Breast epithelium (tissue), 4 donors: ENCODE measurements around the gene LAMC2. TPM values are rescaled to one million over a fixed set of nuclear protein-coding genes. Genes with fewer than 3 reads are reported as not detected.

Experiments
- DNase-seq, 2 donors: peaks; one replicate each; pipeline ENCODE4 v3.0.0-alpha.2; 2019; ENCODE audit warnings: low spot score in 2 of 2
- H3K27ac ChIP-seq, 2 donors: fragments of 200-600 bp; sonication (generic) in 1 of 2; one replicate each; pipeline ENCODE4 v1.5.1; 2016 to 2019; ENCODE audit warnings: mild to moderate bottlenecking in 1 of 2
- H3K27me3 ChIP-seq, 2 donors: fragments of 200-600 bp; sonication (generic) in 1 of 2; one replicate each; pipeline versions ENCODE4 v1.5.1 to v1.6.0; 2017 to 2019; ENCODE audit warnings: control low read depth in 1 of 2, mild to moderate bottlenecking in 1 of 2
- H3K36me3 ChIP-seq: fragments of 200-600 bp; one replicate; pipeline ENCODE4 v1.5.1; 2019
- H3K4me1 ChIP-seq, 2 donors: fragments of 200-600 bp; sonication (generic); one replicate each; pipeline ENCODE4 v1.5.1; 2016 to 2019; ENCODE audit warnings: control low read depth in 1 of 2
- H3K4me3 ChIP-seq, 3 donors: fragments of 200-600 bp; sonication (generic); 1 replicate in 2 of 3; 2 replicates in 1 of 3; pipeline ENCODE4 v1.5.1; 2016 to 2019; ENCODE audit warnings: mild to moderate bottlenecking in 3 of 3, moderate library complexity in 2 of 3
- H3K9me3 ChIP-seq, 2 donors: fragments of 200-600 bp; sonication (generic) in 1 of 2; one replicate each; pipeline ENCODE4 v1.5.1; 2016 to 2019; ENCODE audit warnings: control low read depth in 1 of 2
- POLR2A ChIP-seq: fragments of 450-650 bp; IDR thresholded peaks from one replicate; pipeline ENCODE4 v1.6.1; 2016; ENCODE audit warnings: antibody characterized with exemption, mild to moderate bottlenecking, moderate library complexity
- POLR2AphosphoS5 ChIP-seq, 3 donors: sonication (generic); formaldehyde crosslinking; IDR thresholded peaks; one replicate each; pipeline ENCODE4 v1.6.1; 2017; ENCODE audit warnings: antibody characterized with exemption in 3 of 3
- intact Hi-C: fragments of 100-400 bp; cut with DNase I; formaldehyde crosslinking; loops from one replicate; pipeline ENCODE4 v1.15.1; 2023; ENCODE audit warnings: low total_unique reads
- total RNA-seq, 3 donors: library from RNA; depleted of rRNA; stranded (reverse); fragments of >200 nt; gene quantifications; one replicate each; pipeline ENCODE4 v1.1.0, GENCODE V29; 2016
- TF ChIP-seq, protein P1 (sequence below), 3 donors: fragments of 450-650 bp; IDR thresholded peaks; one replicate each; pipeline ENCODE4 v1.5.1; 2016 to 2017; ENCODE audit warnings: antibody characterized with exemption in 3 of 3, mild to moderate bottlenecking in 3 of 3, moderate library complexity in 3 of 3

LAMC2 gene
- total RNA-seq, 3 donors from 2014 or later = 3.0 to 20.3 (median 16.4) TPM

DNA sequence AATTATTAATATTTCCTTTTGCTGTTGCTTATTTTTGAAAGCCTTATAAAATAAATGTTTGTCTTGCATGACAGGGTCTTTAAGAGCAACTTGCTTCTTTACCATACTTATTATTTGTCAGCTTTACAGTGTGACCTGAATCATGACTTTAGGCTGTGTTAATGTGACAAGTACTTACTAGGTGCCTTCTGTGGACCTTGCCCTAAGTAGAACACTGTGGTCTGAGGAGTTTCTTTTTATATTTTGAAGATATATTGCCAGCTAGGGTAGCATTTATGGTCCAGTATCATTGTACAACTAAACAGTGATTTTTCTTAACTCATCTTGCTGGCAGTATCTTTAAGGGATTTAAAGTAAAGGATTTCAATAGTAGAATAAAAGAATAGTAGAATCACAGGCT, 45.4 kb upstream of the LAMC2 start:
- Histone ChIP-seq H3K4me3 (no peak overlapping the region), H3K27me3 (no peaks in the 10 kb centered on the region), H3K9me3 (no peaks in the 10 kb centered on the region), H3K36me3 (no peaks in the 10 kb centered on the region), H3K27ac (peak overlapping the region; percentile 2 to 51), H3K4me1 (peaks cover 0 to 8% of the 10 kb centered on the region in 2 donors)
- TF ChIP-seq, protein P1, sequence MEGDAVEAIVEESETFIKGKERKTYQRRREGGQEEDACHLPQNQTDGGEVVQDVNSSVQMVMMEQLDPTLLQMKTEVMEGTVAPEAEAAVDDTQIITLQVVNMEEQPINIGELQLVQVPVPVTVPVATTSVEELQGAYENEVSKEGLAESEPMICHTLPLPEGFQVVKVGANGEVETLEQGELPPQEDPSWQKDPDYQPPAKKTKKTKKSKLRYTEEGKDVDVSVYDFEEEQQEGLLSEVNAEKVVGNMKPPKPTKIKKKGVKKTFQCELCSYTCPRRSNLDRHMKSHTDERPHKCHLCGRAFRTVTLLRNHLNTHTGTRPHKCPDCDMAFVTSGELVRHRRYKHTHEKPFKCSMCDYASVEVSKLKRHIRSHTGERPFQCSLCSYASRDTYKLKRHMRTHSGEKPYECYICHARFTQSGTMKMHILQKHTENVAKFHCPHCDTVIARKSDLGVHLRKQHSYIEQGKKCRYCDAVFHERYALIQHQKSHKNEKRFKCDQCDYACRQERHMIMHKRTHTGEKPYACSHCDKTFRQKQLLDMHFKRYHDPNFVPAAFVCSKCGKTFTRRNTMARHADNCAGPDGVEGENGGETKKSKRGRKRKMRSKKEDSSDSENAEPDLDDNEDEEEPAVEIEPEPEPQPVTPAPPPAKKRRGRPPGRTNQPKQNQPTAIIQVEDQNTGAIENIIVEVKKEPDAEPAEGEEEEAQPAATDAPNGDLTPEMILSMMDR (IDR thresholded peaks at IDR 0.05) = no peak
- TF ChIP-seq POLR2AphosphoS5 (IDR thresholded peaks at IDR 0.05) (no peak), POLR2A (no peak)
- DNase-seq = no peak
- intact Hi-C loops = loop anchor here (10.0 kb wide), 1 partner anchor 584 kb away; no protein-coding TSS in a partner anchor

DNA sequence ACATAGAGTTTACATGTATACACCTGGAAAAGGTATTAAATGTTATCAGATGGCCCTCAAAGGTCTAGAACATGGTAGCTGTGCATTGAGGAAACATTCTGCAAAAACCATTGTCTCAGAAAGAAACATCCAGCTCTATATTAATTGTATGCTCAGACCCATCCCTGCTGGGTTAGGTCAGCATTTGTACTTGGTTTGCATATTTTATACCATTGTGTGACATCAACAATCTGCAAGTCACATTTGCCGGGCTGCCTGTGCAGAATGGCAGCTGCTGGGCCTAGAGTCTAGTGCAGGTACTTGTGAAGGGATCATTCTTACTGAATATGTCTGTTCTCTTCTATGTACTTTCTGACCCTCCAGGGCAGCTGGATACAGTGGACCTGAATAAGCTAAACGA, 43.9 kb upstream of the LAMC2 start:
- Histone ChIP-seq H3K4me3 (no peak overlapping the region), H3K4me1 (peaks cover 0 to 8% of the 10 kb centered on the region in 2 donors), H3K27ac (peak overlapping the region in 1 of 2 donors; percentile 10), H3K36me3 (no peaks in the 10 kb centered on the region), H3K9me3 (no peaks in the 10 kb centered on the region), H3K27me3 (no peaks in the 10 kb centered on the region)
- intact Hi-C loops = loop anchor here (10.0 kb wide), 1 partner anchor 583 kb away; no protein-coding TSS in a partner anchor
- DNase-seq = no peak
- TF ChIP-seq POLR2A = no peak
- TF ChIP-seq, protein P1 (IDR thresholded peaks at IDR 0.05) = no peak

DNA sequence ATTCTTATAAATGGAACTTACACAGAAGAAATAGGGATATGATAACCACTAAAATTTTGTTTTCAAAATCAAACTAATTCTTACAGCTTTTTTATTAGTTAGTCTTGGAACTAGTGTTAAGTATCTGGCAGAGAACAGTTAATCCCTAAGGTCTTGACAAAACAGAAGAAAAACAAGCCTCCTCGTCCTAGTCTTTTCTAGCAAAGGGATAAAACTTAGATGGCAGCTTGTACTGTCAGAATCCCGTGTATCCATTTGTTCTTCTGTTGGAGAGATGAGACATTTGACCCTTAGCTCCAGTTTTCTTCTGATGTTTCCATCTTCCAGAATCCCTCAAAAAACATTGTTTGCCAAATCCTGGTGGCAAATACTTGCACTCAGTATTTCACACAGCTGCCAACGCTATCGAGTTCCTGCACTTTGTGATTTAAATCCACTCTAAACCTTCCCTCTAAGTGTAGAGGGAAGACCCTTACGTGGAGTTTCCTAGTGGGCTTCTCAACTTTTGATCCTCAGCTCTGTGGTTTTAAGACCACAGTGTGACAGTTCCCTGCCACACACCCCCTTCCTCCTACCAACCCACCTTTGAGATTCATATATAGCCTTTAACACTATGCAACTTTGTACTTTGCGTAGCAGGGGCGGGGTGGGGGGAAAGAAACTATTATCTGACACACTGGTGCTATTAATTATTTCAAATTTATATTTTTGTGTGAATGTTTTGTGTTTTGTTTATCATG, 42.3 kb upstream of the LAMC2 start:
- peaks cover 0 to under 1% of the 10 kb centered on the region in 2 donors for H3K4me1 ChIP-seq
- no peak for DNase-seq
- H3K27me3 ChIP-seq = no peaks in the 10 kb centered on the region
- H3K36me3 ChIP-seq = no peaks in the 10 kb centered on the region
- H3K27ac ChIP-seq = no peak overlapping the region
- no peak overlapping the region for H3K4me3 ChIP-seq
- TF ChIP-seq POLR2AphosphoS5 (IDR thresholded peaks at IDR 0.05) = no peak
- TF ChIP-seq POLR2A = no peak
- TF ChIP-seq, protein P1 (IDR thresholded peaks at IDR 0.05) = no peak
- intact Hi-C loops = loop anchor here (10.0 kb wide), 1 partner anchor 581 kb away; no protein-coding TSS in a partner anchor
- H3K9me3 ChIP-seq = no peaks in the 10 kb centered on the region

DNA sequence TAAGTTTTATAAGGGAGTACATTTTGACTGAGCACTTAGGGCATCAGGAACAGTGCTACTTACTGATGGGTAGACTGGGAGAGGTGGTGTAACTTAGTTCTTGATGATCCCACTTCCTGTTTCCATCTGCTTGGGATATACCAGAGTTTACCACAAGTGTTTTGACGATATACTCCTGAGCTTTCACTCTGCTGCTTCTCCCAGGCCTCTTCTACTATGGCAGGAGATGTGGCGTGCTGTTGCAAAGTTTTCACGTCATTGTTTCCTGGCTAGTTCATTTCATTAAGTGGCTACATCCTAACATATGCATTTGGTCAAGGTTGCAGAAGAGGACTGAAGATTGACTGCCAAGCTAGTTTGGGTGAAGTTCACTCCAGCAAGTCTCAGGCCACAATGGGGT, 41.3 kb upstream of the LAMC2 start:
- Histone ChIP-seq H3K4me1 (no peaks in the 10 kb centered on the region), H3K36me3 (no peaks in the 10 kb centered on the region), H3K27ac (peak overlapping the region in 1 of 2 donors; percentile 16), H3K27me3 (no peaks in the 10 kb centered on the region), H3K9me3 (no peaks in the 10 kb centered on the region), H3K4me3 (no peak overlapping the region)
- intact Hi-C loops = loop anchor here (10.0 kb wide), 1 partner anchor 580 kb away; no protein-coding TSS in a partner anchor
- DNase-seq = no peak
- TF ChIP-seq POLR2A (no peak), POLR2AphosphoS5 (IDR thresholded peaks at IDR 0.05) (peak in 1 of 3 donors; percentile 9)
- TF ChIP-seq, protein P1 (IDR thresholded peaks at IDR 0.05) = no peak

DNA sequence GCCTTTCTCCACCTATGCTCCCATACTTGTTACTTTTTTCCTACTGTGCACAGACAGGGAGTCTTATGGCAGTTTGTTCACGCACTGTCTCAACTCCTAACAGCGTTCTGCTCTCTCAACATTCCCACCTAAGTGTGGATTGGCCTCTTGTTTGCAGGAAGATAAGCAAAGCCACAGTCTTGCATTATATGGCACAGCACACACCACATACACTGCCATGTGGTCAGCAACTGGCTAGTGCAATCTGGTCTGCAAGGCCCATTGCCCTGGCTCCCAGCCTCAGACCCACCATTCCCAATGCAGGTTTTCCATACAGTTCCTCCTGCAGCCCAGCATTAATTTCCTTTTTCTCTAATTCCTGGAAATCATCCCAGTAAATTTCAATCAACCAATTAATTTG, 38.3 kb upstream of the LAMC2 start:
- Histone ChIP-seq H3K27ac (peak overlapping the region in 1 of 2 donors; percentile 67), H3K27me3 (no peaks in the 10 kb centered on the region), H3K36me3 (no peaks in the 10 kb centered on the region), H3K4me1 (no peaks in the 10 kb centered on the region), H3K4me3 (no peak overlapping the region), H3K9me3 (no peaks in the 10 kb centered on the region)
- TF ChIP-seq POLR2AphosphoS5 (IDR thresholded peaks at IDR 0.05) (no peak), POLR2A (no peak)
- TF ChIP-seq, protein P1 (IDR thresholded peaks at IDR 0.05) = no peak
- no peak for DNase-seq
- intact Hi-C loops = loop anchor here (10.0 kb wide), 1 partner anchor 577 kb away; no protein-coding TSS in a partner anchor
